Right lobe of liver (tissue), 4 donors: ENCODE results near the gene TTC28.

Source experiments
- CTCF ChIP-seq, 4 donors: fragments of 200-600 bp in 3 of 4; fragments of 450-650 bp in 1 of 4; IDR thresholded peaks; one replicate each; pipeline versions ENCODE4 v1.5.1 to v1.8.0; 2016 to 2022; ENCODE audit warnings: antibody characterized with exemption in 4 of 4, mild to moderate bottlenecking in 2 of 4
- POLR2A ChIP-seq: fragments of 450-650 bp; IDR thresholded peaks from one replicate; pipeline ENCODE4 v1.6.1; 2017; ENCODE audit warnings: antibody characterized with exemption, mild to moderate bottlenecking
- donor health status: DM: no; HTN: no; CAD: no.
- donor health status: DM: no; HTN: no; CAD: no.
- donor health status: DM: no; HTN: yes; CAD: no.

- TF ChIP-seq POLR2A (no peak), CTCF (IDR thresholded peaks at IDR 0.05) (no peak)
Observed at GRCh38 chr22:28044546-28045173, 635.0 kb downstream of the TTC28 start.
